ENCODE measurements around the gene SSNA1.
A peak's percentile ranks its signal among the peaks of the same experiment; 100 is the strongest.

Gene SSNA1

DNA sequence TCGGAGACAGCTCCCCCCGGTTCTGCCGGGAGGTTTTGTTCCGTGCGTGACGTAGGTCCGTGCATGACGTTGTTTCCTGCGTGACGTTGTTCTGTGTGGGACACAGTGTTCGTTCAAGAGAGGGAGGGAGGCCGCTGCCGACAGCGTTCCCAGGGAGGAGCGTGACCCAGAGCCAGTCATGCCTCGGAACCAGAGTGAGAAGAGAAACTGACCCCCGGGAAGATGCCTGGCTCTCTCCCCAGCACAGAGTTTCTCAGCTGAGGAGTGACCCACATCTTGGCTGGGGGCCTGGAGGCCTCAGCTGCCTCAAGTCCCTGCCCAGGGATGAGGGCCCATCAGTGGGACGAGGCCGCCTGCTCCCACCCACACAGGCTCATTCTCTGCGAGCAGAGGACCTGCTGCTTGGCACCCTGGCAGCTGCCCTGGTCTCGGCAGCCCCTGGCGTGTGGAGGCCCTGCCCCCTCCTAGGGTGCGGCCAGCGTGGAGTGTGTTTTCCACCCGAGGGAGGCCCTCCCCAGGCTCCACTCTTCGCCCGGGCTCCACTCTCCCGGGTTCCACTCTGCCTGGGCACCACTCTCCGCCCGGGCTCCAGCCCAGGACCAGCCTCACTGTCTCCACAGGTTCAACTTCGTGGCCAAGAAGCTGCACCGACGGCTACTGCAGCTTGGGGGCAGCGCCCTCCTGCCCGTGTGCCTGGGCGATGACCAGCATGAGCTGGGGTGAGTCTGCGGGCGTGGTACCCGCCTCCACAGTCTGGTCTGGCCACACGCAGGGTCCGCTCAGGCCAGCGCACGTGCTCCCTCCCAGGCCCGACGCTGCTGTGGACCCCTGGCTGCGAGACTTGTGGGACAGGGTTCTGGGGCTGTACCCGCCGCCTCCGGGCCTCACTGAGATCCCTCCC, 24.9 kb downstream of the SSNA1 start:
- H2AFZ ChIP-seq (ENCODE audit: low read length), result no peak overlapping the region
- H3K18ac ChIP-seq (ENCODE audit: low read length), result no peak overlapping the region
- H3K9me3 ChIP-seq (replicated peaks in 1 of 2; ENCODE audit: control insufficient read depth in 2 of 2, insufficient read depth in 1 of 2, low read depth in 1 of 2, low read length in 2 of 2), result peaks cover 0 to 1% of the 10 kb centered on the region in 2 donors
- no peak overlapping the region for H3K4ac ChIP-seq (ENCODE audit: low read length)
- no peak for DNase-seq (ENCODE audit: low spot score)
- peak overlapping the region; percentile 39 for H2BK5ac ChIP-seq (ENCODE audit: low read length)
- no peak overlapping the region for H3K4me2 ChIP-seq (ENCODE audit: insufficient read depth, low read length, poor library complexity, severe bottlenecking)
- peak overlapping the region in 1 of 2 donors; percentile 2 for H3K4me3 ChIP-seq (ENCODE audit: low read length in 2 of 2)
- H2BK15ac ChIP-seq (ENCODE audit: low read length), result no peak overlapping the region
- no peak overlapping the region for H2BK12ac ChIP-seq (ENCODE audit: low read length)
- no peak overlapping the region for H3K14ac ChIP-seq (ENCODE audit: low read length)
- no peak overlapping the region for H3K23ac ChIP-seq (ENCODE audit: low read depth, low read length, poor library complexity)
- H3K79me1 ChIP-seq (ENCODE audit: low read depth, low read length), result peaks cover 11% of the 10 kb centered on the region
- no peak overlapping the region for H3K27ac ChIP-seq (replicated peaks; ENCODE audit: low read length)
- H2AK5ac ChIP-seq (ENCODE audit: low read depth, low read length), result no peak overlapping the region
- no peak overlapping the region for H4K91ac ChIP-seq (ENCODE audit: low read depth, low read length, poor library complexity)
- no peak overlapping the region for H4K8ac ChIP-seq (ENCODE audit: low read depth, low read length)
- no CpG with 5 or more reads among the region's 49 CpGs for WGBS, 2 donors (ENCODE audit: extremely low coverage in 2 of 2, insufficient read length in 2 of 2, insufficient replicate concordance in 1 of 2)
- no peak overlapping the region for H2BK120ac ChIP-seq (ENCODE audit: low read depth, low read length)
- H3K36me3 ChIP-seq (replicated peaks in 1 of 2; ENCODE audit: control insufficient read depth in 2 of 2, insufficient read depth in 2 of 2, low read length in 2 of 2), result peaks cover 22 to 66% of the 10 kb centered on the region in 2 donors
- H3K9ac ChIP-seq (ENCODE audit: low read depth, low read length, poor library complexity), result no peak overlapping the region
- no peaks in the 10 kb centered on the region for H3K27me3 ChIP-seq (ENCODE audit: control insufficient read depth in 3 of 3, insufficient read depth in 3 of 3, low read depth in 1 of 3, low read length in 3 of 3)
- peaks cover 0 to 2% of the 10 kb centered on the region in 2 donors for H3K4me1 ChIP-seq (ENCODE audit: control insufficient read depth in 2 of 2, insufficient read depth in 1 of 2, low read depth in 1 of 2, low read length in 2 of 2)

DNA sequence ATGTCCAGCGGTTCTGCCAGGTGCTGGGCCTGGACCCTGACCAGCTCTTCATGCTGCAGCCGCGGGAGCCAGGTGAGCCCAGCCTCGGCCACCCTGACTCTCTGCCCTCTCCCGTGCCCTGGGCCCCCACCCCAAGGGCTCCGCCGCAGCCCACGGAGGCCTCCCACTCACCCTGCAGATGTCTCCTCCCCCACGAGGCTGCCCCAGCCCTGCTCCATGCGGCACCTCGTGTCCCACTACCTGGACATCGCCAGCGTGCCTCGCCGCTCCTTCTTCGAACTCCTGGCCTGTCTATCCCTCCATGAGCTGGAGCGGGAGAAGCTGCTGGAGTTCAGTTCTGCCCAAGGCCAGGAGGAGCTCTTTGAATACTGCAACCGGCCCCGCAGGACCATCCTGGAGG, 26.1 kb downstream of the SSNA1 start:
- Histone ChIP-seq H4K91ac (ENCODE audit: low read depth, low read length, poor library complexity) (no peak overlapping the region), H3K9me3 (replicated peaks in 1 of 2; ENCODE audit: control insufficient read depth in 2 of 2, insufficient read depth in 1 of 2, low read depth in 1 of 2, low read length in 2 of 2) (no peaks in the 10 kb centered on the region), H4K8ac (ENCODE audit: low read depth, low read length) (no peak overlapping the region), H3K4me1 (ENCODE audit: control insufficient read depth in 2 of 2, insufficient read depth in 1 of 2, low read depth in 1 of 2, low read length in 2 of 2) (peaks cover 2 to 8% of the 10 kb centered on the region in 2 donors), H2BK120ac (ENCODE audit: low read depth, low read length) (no peak overlapping the region), H3K18ac (ENCODE audit: low read length) (no peak overlapping the region), H3K27ac (replicated peaks; ENCODE audit: low read length) (no peak overlapping the region), H2BK12ac (ENCODE audit: low read length) (peak overlapping the region; percentile 22), H2BK5ac (ENCODE audit: low read length) (peak overlapping the region; percentile 53), H2AFZ (ENCODE audit: low read length) (no peak overlapping the region), H2BK15ac (ENCODE audit: low read length) (no peak overlapping the region), H3K4me3 (ENCODE audit: low read length in 2 of 2) (no peak overlapping the region), H3K9ac (ENCODE audit: low read depth, low read length, poor library complexity) (no peak overlapping the region), H3K4me2 (ENCODE audit: insufficient read depth, low read length, poor library complexity, severe bottlenecking) (no peak overlapping the region), H3K36me3 (replicated peaks in 1 of 2; ENCODE audit: control insufficient read depth in 2 of 2, insufficient read depth in 2 of 2, low read length in 2 of 2) (peaks cover 17 to 54% of the 10 kb centered on the region in 2 donors), H3K23ac (ENCODE audit: low read depth, low read length, poor library complexity) (no peak overlapping the region), H2AK5ac (ENCODE audit: low read depth, low read length) (no peak overlapping the region), H3K79me1 (ENCODE audit: low read depth, low read length) (peaks cover 11% of the 10 kb centered on the region), H3K27me3 (ENCODE audit: control insufficient read depth in 3 of 3, insufficient read depth in 3 of 3, low read depth in 1 of 3, low read length in 3 of 3) (no peaks in the 10 kb centered on the region), H3K14ac (ENCODE audit: low read length) (no peak overlapping the region), H3K4ac (ENCODE audit: low read length) (no peak overlapping the region)
- no CpG with 5 or more reads among the region's 19 CpGs for WGBS, 2 donors (ENCODE audit: extremely low coverage in 2 of 2, insufficient read length in 2 of 2, insufficient replicate concordance in 1 of 2)
- DNase-seq (ENCODE audit: low spot score), result no peak

DNA sequence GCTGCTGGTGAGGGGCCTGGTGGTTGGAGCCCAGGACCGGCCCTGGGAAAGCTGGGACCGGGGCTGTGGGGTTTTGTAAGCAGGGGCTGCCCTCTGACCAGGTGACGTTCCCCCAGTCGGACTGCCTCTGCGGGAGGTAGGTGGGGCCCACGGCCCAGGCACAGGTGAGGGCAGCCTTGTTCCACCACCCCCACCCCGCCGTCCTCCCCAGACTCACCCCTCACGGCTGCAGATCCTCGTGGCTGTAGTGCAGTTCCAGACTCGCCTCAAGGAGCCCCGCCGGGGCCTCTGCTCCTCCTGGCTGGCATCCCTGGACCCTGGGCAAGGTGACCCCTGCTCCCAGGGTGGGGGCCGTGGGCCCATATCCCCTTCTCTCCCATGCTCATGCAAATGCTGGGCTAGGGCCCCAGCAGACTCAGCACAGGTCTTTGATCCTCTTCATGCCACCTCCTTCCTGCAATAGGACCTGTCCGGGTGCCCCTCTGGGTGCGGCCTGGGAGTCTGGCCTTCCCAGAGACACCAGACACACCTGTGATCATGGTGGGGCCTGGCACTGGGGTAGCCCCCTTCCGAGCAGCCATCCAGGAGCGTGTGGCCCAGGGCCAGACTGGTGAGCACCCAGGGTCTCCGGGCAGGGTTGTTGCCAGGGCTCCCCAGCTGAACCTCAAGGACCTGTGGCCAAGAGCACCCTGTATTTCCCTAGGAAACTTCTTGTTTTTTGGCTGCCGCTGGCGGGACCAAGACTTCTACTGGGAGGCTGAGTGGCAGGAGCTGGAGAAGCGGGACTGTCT, 26.9 kb downstream of the SSNA1 start:
- no peak overlapping the region for H3K27ac ChIP-seq (replicated peaks; ENCODE audit: low read length)

More for the DNA sequence above, 26.9 kb downstream of the SSNA1 start:
- Histone ChIP-seq H3K23ac (ENCODE audit: low read depth, low read length, poor library complexity) (no peak overlapping the region), H3K4me1 (ENCODE audit: control insufficient read depth in 2 of 2, insufficient read depth in 1 of 2, low read depth in 1 of 2, low read length in 2 of 2) (peaks cover 2 to 8% of the 10 kb centered on the region in 2 donors), H2BK12ac (ENCODE audit: low read length) (no peak overlapping the region), H2AFZ (ENCODE audit: low read length) (no peak overlapping the region), H3K79me1 (ENCODE audit: low read depth, low read length) (peaks cover 17% of the 10 kb centered on the region), H3K4me3 (ENCODE audit: low read length in 2 of 2) (no peak overlapping the region), H3K18ac (ENCODE audit: low read length) (no peak overlapping the region), H3K36me3 (replicated peaks in 1 of 2; ENCODE audit: control insufficient read depth in 2 of 2, insufficient read depth in 2 of 2, low read length in 2 of 2) (peaks cover 17 to 52% of the 10 kb centered on the region in 2 donors), H2AK5ac (ENCODE audit: low read depth, low read length) (no peak overlapping the region), H2BK120ac (ENCODE audit: low read depth, low read length) (no peak overlapping the region), H3K9ac (ENCODE audit: low read depth, low read length, poor library complexity) (no peak overlapping the region), H4K8ac (ENCODE audit: low read depth, low read length) (no peak overlapping the region), H2BK5ac (ENCODE audit: low read length) (no peak overlapping the region), H3K14ac (ENCODE audit: low read length) (no peak overlapping the region), H3K4me2 (ENCODE audit: insufficient read depth, low read length, poor library complexity, severe bottlenecking) (no peak overlapping the region), H2BK15ac (ENCODE audit: low read length) (no peak overlapping the region), H3K9me3 (replicated peaks in 1 of 2; ENCODE audit: control insufficient read depth in 2 of 2, insufficient read depth in 1 of 2, low read depth in 1 of 2, low read length in 2 of 2) (no peaks in the 10 kb centered on the region), H3K4ac (ENCODE audit: low read length) (no peak overlapping the region), H4K91ac (ENCODE audit: low read depth, low read length, poor library complexity) (no peak overlapping the region), H3K27me3 (ENCODE audit: control insufficient read depth in 3 of 3, insufficient read depth in 3 of 3, low read depth in 1 of 3, low read length in 3 of 3) (no peaks in the 10 kb centered on the region)
- no CpG with 5 or more reads among the region's 22 CpGs for whole genome bisulfite sequencing, 2 donors (ENCODE audit: extremely low coverage in 2 of 2, insufficient read length in 2 of 2, insufficient replicate concordance in 1 of 2)
- no peak for DNase-seq (ENCODE audit: low spot score)
